NCI-H146 treated with DMSO at 0.1 percent for 48 hours (cell line): Measurements from ENCODE around the gene OR6K2.

Experiments used
- DNase-seq: peaks from one replicate; lab custom pipeline; 2025; ENCODE audit not compliant: unreplicated experiment; lab: John Stamatoyannopoulos, UW

Gene OR6K2

DNA sequence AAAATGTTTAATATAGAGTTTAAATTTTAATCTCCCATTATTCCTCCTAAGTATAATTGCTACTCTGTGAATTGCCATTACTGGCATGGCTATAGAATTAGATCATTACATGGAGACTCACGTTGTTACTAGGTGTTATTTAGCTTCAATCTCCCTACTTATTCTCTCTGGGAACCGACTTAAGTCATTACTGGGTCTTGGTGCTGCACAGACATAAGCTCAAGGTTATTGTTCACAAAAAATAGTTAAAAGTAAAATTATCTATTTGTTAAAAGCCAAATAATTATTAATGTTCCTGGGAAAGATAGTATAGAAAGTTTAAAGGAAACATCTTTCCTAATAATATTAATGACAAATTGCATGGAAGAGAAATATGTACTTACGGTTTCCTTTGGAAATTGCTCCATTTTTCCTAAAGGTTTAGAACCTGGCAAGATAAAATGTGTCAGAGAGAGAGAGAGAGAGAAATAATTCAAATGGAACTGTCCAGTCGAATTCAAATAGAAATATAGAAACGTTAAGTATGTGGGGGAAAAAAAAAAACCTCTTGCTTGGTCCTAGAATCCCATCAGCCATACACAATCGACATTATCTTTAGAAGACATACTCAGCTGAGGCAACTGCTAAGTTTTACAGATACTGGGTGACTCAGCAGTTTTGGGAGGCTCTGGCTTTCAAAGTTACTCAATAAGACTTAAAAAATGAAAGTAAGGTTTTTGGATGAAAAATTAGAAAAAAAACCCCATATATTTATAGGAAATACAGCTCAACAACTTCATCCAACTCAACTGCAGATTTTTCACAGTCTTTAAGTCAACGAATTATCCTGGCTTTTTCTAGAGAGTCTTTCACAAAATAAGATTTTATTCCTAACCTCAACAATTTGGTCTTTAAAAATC lies 14.1 kb downstream of the OR6K2 start, which contains the start of gene SPTA1:
TSS of gene SPTA1 (minus strand) at position 605 of the 899 bp plus-strand sequence. CDS start at position 407, 198 bp downstream.
- no peak for DNase-seq

DNA sequence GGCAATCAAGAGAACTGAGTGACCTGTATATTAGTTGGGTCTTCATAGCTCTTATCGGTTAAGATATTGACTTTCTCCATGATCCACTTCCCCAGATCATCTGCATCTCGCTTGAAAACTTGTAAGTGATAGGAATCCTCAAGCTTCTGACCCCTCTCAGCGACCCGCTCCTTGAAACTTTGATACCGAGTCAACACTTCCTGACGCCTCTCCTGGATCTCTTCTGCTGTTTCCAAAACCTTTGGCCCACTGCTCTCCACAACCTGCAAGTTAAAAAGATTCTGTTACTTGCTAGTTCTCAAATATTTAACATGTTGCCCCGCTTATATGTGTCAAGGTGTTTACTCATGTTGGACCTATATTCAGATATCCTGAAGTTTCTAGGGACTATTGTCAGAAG lies 15.4 kb downstream of the OR6K2 start:
- DNase-seq, result no peak

DNA sequence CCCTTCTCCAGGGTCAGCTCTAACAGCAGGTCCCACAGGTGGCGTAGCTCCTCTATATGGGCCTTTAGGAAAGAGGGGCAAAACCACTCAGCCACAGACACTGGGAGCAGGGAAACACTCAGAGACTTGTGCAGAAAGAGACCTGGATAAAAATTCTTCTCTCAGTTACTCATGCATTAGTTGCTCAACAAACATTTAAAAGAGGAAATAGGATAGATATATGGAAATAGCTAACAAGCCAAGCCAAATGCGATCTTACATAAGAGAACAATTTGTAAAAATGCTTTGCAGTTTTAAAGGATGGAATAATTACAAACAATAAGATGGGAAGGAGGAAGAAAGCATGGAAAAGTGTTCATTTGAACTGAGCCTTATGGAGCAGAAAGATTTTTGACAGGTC lies 18.8 kb downstream of the OR6K2 start:
- no peak for DNase-seq

DNA sequence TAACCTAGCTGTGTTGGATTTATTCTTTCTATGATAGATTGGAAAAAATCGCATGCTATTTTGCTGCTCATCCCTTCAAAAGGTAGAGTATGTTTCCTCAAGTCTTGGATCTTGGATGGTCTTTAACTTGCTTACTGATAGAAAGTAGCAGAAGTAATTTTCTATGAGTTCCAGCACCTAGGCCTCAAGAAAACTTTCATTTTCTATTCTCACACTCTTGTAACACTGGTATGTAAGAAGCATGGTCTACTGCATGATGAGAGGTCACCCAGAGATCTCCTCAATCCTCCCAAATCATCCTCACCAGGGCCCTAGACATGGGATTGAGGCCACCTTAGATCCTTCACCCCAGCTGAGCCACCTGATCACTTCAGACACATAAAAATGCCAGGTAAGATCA lies 21.2 kb downstream of the OR6K2 start:
- DNase-seq, result no peak

DNA sequence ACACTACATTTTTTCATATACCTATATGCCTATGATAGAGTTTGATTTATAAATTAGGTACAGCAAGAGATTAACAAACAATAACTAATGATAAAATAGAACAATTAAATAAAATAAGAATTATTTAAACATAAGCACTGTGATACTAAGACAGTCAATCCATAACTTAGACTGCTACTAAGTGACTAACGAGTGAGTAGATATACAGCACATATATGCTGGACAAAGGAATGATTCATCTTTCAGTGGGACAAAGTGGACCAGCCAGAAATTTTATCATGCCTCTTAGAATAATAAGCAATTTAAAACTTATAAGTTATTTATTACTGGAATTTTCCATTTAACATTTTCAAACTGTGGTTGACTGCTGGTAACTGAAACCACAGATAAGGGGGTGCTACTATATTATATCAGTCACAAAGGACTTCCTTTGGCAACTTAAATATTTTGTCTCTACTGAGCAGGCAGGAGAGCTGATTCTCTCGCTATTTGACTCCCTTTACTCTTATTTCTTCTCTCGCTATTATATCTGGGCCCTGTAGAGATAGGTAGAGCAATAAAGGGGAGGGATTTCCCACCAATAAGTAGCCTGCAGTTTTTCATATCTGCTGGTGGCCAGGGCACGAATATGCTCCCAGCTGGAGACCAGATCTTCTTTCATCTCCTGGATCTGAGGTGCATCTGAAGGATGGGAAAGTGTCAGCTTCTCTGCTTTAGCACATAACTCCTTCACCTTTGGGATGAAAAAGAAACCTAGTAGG lies 24.7 kb downstream of the OR6K2 start:
- DNase-seq, result no peak

DNA sequence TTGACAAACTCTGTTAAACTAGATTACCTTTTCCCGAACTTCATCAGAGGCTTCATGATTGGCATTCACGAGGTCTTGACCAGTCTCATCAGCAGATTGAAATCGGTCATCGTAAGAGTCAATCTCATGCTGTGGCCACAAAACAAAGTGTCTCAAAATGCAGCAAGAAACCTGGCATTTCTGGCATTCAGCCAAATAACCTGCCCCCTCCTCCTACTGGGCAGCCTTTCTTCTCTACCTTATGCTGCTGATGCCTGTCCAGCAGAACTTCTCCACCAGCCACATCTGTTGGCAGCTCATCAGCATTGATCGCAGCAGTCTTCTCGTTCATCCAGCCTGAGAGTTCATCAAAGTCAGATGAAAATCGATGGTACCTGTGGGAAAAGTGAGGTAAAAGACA lies 26.1 kb downstream of the OR6K2 start:
- DNase-seq, result no peak

DNA sequence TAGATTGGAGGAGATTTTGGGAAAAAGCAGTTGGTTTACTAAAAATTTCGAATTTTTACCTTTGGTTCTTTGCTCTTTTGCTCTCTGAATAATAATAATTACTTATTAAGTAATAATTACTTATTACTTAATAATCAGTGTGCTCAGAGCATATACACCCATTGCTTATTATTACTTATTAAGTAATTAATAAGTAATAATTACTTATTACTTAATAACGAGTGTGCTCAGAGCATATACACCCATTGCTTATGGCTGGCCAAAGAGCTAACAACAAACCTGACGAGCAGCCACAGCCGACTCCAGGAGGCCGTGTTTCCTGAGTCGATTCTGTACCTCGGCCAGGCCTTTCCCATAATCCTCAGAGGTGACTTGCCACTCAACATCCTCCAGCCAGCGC lies 34.4 kb downstream of the OR6K2 start:
- DNase-seq, result no peak

DNA sequence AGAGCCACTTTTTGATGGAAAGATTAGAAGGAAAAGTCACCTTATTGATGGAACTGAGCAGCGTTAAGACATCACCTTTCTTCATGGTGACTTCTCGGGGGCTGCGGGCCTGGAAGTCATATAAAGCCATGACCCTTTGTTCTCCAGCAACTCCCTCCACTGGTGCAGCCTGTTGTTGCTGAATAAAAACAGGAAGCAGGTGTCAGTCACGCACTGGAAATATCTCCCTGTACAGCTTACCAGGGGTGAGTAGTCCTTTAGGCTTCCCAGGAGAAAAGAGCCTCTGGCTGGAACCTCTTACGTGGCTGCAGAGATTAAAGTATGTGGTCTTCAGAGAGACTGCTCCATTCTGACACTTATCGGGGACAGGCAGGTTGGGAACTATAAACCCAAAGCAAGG lies 45.9 kb downstream of the OR6K2 start:
- DNase-seq, result no peak

DNA sequence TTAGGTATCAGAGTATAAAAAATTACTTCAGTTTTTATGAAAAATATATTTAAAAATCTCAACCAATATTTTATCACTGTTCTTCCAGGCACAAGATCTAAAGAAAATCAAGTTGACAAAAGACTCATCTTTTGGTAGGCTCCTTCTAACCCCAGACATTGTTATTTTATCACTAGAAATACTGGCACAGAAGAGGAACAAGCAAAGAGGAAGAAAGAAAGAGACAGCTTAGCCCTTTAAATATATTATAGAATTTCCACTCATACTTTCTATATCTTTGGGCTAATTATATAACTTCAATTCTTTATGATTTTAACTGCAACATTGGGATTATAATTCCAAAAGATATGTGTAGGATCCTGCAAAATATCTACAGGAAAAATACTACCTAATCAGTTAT lies 46.4 kb downstream of the OR6K2 start:
- DNase-seq, result no peak

DNA sequence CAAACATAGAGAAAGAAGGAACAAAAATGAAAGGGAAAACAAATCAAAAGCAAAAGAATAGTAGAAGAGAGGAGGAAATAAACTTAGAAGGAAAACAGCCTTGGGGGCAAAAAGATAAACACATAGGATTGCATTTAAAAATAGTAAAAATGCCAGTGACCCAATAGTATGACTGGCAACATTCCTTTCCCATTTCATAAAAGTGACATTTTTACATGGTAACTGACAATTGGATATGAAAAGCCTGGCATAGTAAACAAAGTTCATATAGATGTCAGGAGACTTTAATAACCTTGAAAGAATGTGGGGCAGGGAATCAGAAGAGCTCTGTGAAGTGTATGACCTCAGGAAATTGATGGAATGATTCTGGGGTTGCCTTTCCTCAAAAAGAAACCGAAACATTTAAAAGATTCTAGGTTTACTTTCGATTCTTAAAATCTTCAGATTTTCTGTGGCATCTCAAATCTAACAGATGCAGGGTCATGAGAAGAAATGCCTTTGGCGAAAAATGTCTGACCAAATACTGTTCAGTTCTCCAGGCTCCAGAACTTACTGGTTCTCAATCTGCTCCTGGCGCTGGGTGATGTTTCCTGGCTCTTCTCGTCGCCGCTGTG lies 47.6 kb downstream of the OR6K2 start:
- DNase-seq, result no peak
